22Rv1 (cell line): Measurements from ENCODE around the gene PNPLA8.

ENCODE experiments used
- H3K27ac ChIP-seq: fragments of 450-650 bp; 2 replicates; pipeline ENCODE4 v1.5.1; 2017
- CTCF ChIP-seq: fragments of 450-650 bp; IDR thresholded peaks from 2 replicates; pipeline ENCODE4 v1.5.1; 2017; ENCODE audit warnings: mild to moderate bottlenecking
- ZFX ChIP-seq: fragments of 450-650 bp; IDR thresholded peaks from 2 replicates; pipeline ENCODE4 v1.6.1; 2017; ENCODE audit warnings: antibody characterized with exemption, borderline replicate concordance

The PNPLA8 gene

GRCh38 chr7:108487646-108488045 is 38.3 kb downstream of the PNPLA8 start:
- H3K27ac ChIP-seq, result no peak overlapping the region
- TF ChIP-seq CTCF (no peak), ZFX (no peak)

GRCh38 chr7:108486291-108486966 is 39.5 kb downstream of the PNPLA8 start:
- TF ChIP-seq ZFX, result no peak
- no peak for TF ChIP-seq CTCF
- H3K27ac ChIP-seq, result no peak overlapping the region

GRCh38 chr7:108484137-108484536 is 41.8 kb downstream of the PNPLA8 start:
- no peak overlapping the region for H3K27ac ChIP-seq
- TF ChIP-seq ZFX (no peak), CTCF (no peak)

- TF ChIP-seq CTCF, result no peak
- no peak for TF ChIP-seq ZFX
- H3K27ac ChIP-seq, result no peak overlapping the region
Observed at GRCh38 chr7:108480311-108480710, 45.6 kb downstream of the PNPLA8 start.

GRCh38 chr7:108479751-108480150 is 46.2 kb downstream of the PNPLA8 start:
- H3K27ac ChIP-seq, result no peak overlapping the region
- TF ChIP-seq CTCF (no peak), ZFX (no peak)

GRCh38 chr7:108479118-108479517 is 46.8 kb downstream of the PNPLA8 start:
- TF ChIP-seq CTCF (no peak), ZFX (no peak)
- H3K27ac ChIP-seq, result no peak overlapping the region

- no peak overlapping the region for H3K27ac ChIP-seq
- TF ChIP-seq ZFX (no peak), CTCF (no peak)
Observed at GRCh38 chr7:108468246-108468645, 57.7 kb downstream of the PNPLA8 start.
